Testis (tissue), 2 donors: Measurements from ENCODE around the gene ANKS1B.

Experiments used
- CTCF ChIP-seq, 3 experiments: fragments of 450-650 bp in 2 of 3; fragments of 200-600 bp in 1 of 3; sonication (generic) in 1 of 3; IDR thresholded peaks; one replicate each; pipeline ENCODE4 v1.5.1; 2016 to 2019; ENCODE audit warnings: antibody characterized with exemption in 3 of 3, mild to moderate bottlenecking in 2 of 3, moderate library complexity in 1 of 3
- POLR2A ChIP-seq: fragments of 450-650 bp; IDR thresholded peaks from one replicate; pipeline ENCODE4 v1.6.1; 2017; ENCODE audit warnings: antibody characterized with exemption, mild to moderate bottlenecking, moderate library complexity

- no peak for TF ChIP-seq CTCF (IDR thresholded peaks at IDR 0.05)
- no peak for TF ChIP-seq POLR2A
These were observed 939.6 kb downstream of the ANKS1B start for GRCh38 chr12:99045158-99045557.
